AG09319 (cell line): ENCODE measurements around the gene EIF3L.

Experiments used
- DNase-seq: peaks from one replicate; pipeline ENCODE4 v3.0.0-alpha.2; 2010; ENCODE audit warnings: low read depth; ENCODE audit errors: extremely low read depth
- TF ChIP-seq, protein P1 (sequence below): IDR thresholded peaks from 2 replicates; pipeline ENCODE4 v1.5.1; 2011; ENCODE audit warnings: low read depth, mild to moderate bottlenecking, inconsistent platforms, low read length, moderate library complexity

EIF3L gene

GRCh38 chr22:37898441-37899181 is 49.4 kb downstream of the EIF3L start:
- DNase-seq: no peak
- TF ChIP-seq, protein P1, sequence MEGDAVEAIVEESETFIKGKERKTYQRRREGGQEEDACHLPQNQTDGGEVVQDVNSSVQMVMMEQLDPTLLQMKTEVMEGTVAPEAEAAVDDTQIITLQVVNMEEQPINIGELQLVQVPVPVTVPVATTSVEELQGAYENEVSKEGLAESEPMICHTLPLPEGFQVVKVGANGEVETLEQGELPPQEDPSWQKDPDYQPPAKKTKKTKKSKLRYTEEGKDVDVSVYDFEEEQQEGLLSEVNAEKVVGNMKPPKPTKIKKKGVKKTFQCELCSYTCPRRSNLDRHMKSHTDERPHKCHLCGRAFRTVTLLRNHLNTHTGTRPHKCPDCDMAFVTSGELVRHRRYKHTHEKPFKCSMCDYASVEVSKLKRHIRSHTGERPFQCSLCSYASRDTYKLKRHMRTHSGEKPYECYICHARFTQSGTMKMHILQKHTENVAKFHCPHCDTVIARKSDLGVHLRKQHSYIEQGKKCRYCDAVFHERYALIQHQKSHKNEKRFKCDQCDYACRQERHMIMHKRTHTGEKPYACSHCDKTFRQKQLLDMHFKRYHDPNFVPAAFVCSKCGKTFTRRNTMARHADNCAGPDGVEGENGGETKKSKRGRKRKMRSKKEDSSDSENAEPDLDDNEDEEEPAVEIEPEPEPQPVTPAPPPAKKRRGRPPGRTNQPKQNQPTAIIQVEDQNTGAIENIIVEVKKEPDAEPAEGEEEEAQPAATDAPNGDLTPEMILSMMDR: no peak

- peak; percentile 79 for DNase-seq
- TF ChIP-seq, protein P1: no peak
These were observed 55.6 kb downstream of the EIF3L start for GRCh38 chr22:37904572-37905533.

- TF ChIP-seq, protein P1: no peak
- DNase-seq: peak; percentile 50
These were observed 56.5 kb downstream of the EIF3L start, which contains the start of gene MICALL1 for GRCh38 chr22:37905534-37906363. Gene MICALL1 (plus strand): TSS chr22:37906297. CDS start chr22:37906423, 126 bp downstream.

DNA sequence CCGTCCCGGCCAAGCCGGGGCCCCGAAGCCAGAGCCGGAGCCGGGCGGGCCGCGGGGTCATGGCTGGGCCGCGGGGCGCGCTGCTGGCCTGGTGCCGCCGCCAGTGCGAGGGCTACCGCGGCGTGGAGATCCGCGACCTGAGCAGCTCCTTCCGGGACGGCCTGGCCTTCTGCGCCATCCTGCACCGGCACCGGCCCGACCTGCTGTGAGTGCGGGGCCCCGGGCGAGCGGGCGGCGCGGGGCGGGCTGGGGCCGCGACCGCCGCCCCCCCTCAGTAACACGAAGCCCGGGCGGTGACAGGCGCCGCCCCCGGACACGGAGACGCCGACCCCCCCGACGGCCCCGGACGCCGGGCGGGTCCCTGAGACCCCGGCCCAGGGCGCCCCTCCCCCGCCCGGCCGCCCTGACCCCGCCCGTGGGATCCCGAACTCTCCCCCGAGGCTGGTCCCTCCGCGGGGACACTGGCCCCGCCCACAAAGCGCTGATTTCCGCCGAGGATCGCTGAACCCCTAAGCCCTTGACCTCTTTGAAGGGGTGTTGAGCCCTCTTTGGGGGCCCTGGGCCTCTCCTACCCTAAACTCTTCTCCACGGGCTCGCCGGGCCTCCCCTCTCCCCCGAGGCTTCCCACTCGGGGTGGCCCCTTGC is 57.3 kb downstream of the EIF3L start:
- TF ChIP-seq, protein P1: no peak
- DNase-seq: no peak

- no peak for DNase-seq
- TF ChIP-seq, protein P1: no peak
These were observed 58.1 kb downstream of the EIF3L start for GRCh38 chr22:37907036-37907954.

DNA sequence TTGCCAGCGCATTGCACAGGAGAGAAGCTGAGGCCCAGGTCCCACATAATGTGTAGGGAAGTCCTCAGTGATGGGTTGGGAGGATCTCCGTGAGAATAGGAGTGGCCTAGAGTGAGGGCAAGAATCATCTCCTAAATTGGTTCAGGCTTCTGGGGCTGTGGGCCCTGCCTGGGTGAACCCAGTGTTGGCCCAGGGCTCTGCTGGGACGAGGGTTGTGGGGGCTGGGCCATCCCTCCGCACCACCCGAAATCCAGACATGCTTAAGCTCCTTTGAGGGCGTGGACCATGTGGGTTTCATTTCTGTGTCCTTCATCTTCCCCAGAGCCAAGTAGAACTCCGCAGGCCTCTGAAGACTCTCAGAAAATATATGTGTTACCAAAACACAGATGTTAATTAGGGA is 60.5 kb downstream of the EIF3L start:
- peak; percentile 63 for DNase-seq
- TF ChIP-seq, protein P1: no peak
